AG04449 (cell line): ENCODE data around the gene HOXB2.

Experiments used
- CTCF ChIA-PET: fragments of 350-600 bp; formaldehyde crosslinking; extraction: SDS; loops from one replicate; lab custom pipeline; 2021; ENCODE audit warnings: antibody characterized with exemption; lab: Yijun Ruan, JAX
- POLR2A ChIA-PET: fragments of 400-600, 350-600 bp; formaldehyde crosslinking; extraction: SDS; loops from one replicate; lab custom pipeline; 2020; ENCODE audit warnings: antibody characterized with exemption, inconsistent platforms; lab: Yijun Ruan, JAX
- DNase-seq: peaks from one replicate; pipeline ENCODE4 v3.0.0-alpha.2; 2010; ENCODE audit warnings: low read depth, low spot score
- H3K4me3 ChIP-seq: 2 replicates; pipeline ENCODE4 v1.5.1; 2011; ENCODE audit warnings: low read depth, mild to moderate bottlenecking, control low read depth, low read length
- CTCF ChIP-seq: IDR thresholded peaks from one replicate; pipeline ENCODE4 v1.5.1; 2011; ENCODE audit warnings: mild to moderate bottlenecking, moderate library complexity, low read length, control low read depth, inconsistent platforms; ENCODE audit not compliant: insufficient read depth; ENCODE audit errors: missing control alignments

HOXB2 gene

GRCh38 chr17:48553190-48553547 lies 8.3 kb upstream of the HOXB2 start:
- peak overlapping the region; percentile 37 for H3K4me3 ChIP-seq
- no peak for TF ChIP-seq CTCF
- ChIA-PET POLR2A (interaction anchor here (0.9 kb wide), 1 partner anchor 12 kb away, joined by 4 read pairs; no protein-coding TSS in a partner anchor), CTCF (interaction anchor here (1.5 to 1.8 kb wide), 2 partner anchors 9 to 36 kb away, joined by 4 to 5 read pairs; no protein-coding TSS in a partner anchor)
- no peak for DNase-seq

- ChIA-PET CTCF (interaction anchor here (0.7 to 2.1 kb wide), 6 partner anchors 8 to 201 kb away, joined by 3 to 6 read pairs (median 4); partner anchors contain the start of gene HOXB5), POLR2A (interaction anchor here (0.7 to 1.0 kb wide), 2 partner anchors 45 to 69 kb away, joined by 3 read pairs; no protein-coding TSS in a partner anchor)
- TF ChIP-seq CTCF, result no peak
- no peak for DNase-seq
- peak overlapping the region; percentile 37 for H3K4me3 ChIP-seq
Measured at GRCh38 chr17:48552466-48553189, 7.7 kb upstream of the HOXB2 start.

- POLR2A ChIA-PET, result interaction anchor here (0.7 to 1.0 kb wide), 3 partner anchors 41 to 68 kb away, joined by 3 read pairs; partner anchors contain the start of gene HOXB5
Measured at GRCh38 chr17:48551596-48552465, 6.9 kb upstream of the HOXB2 start.

GRCh38 chr17:48551214-48551555 lies 6.3 kb upstream of the HOXB2 start:
- peak overlapping the region; percentile 27; the same call in 1 of the 2 replicates for H3K4me3 ChIP-seq
- no peak for TF ChIP-seq CTCF
- ChIA-PET CTCF (interaction anchor here (0.7 to 2.1 kb wide), 6 partner anchors 10 to 215 kb away, joined by 3 to 6 read pairs (median 3); partner anchors contain the start of gene HOXB5), POLR2A (interaction anchor here (1.0 kb wide), 1 partner anchor 42 kb away, joined by 3 read pairs; the partner anchor contains the start of gene HOXB5)
- DNase-seq, result no peak

More at GRCh38 chr17:48551596-48552465, 6.9 kb upstream of the HOXB2 start:
- CTCF ChIA-PET, result interaction anchor here (0.6 to 2.1 kb wide), 9 partner anchors 9 to 216 kb away, joined by 3 to 6 read pairs (median 3); partner anchors contain the start of gene HOXB5
- H3K4me3 ChIP-seq, result peak overlapping the region; percentile 27
- no peak for TF ChIP-seq CTCF
- no peak for DNase-seq

- TF ChIP-seq CTCF, result peak; percentile 41
- POLR2A ChIA-PET, result interaction anchor here (0.9 to 1.4 kb wide), 5 partner anchors 9 to 58 kb away, joined by 3 to 5 read pairs (median 3); partner anchors contain the start of gene HOXB5
- H3K4me3 ChIP-seq, result peak overlapping the region; percentile 41
- CTCF ChIA-PET, result interaction anchor here (0.9 to 2.2 kb wide), 6 partner anchors 11 to 58 kb away, joined by 3 to 9 read pairs (median 4); partner anchors contain the start of gene HOXB5
- no peak for DNase-seq
Measured at GRCh38 chr17:48550502-48551213, 5.7 kb upstream of the HOXB2 start.
